ENCODE data around the gene CFAP20DC.
"Not testable (repeated sequence)": the region's sequence is repeated elsewhere in the genome, so short reads cannot be mapped to it uniquely, and the experiment has no call there.

CFAP20DC gene

DNA sequence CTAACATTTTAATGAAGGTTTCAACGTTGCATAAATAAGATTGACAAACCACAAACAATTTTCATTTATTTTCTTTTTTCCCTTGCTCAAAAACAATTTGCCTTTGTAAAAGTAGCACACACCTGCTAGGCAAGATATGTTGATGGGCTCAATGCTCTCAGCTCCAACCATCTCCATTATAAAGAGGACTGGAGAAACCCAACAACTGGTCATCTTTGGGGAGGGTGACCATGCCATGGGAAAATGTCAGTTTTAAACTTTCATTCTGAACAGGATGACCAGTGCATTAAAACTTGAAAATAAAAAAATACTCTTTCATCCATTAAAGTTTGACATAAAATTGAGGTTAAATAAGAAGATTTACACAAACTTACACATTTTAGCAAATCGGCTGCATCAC, 183.7 kb downstream of the CFAP20DC start:
- DNase-seq (ENCODE audit: low spot score), result no peak

- DNase-seq (ENCODE audit: low spot score), result no peak
Measured at GRCh38 chr3:58864480-58864879, 185.3 kb downstream of the CFAP20DC start.

DNA sequence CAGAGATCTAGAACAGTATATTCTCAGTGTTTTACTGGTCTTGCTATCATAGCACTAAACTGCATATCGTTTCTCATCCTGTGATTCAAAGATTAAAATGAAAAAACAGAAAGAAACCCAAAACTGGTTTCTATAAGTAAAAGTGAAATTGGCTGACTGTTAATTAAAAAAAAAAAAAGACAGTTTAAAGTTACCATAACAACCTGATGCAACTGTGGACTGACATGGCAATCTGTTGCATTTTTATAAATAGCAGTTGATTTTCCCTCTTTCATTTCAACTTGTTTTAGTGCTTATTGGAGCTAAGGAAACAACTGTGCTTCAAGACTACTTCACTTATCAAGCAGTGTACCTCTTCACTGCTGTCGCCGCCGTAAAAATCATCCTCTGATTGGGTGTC, 186.6 kb downstream of the CFAP20DC start:
- DNase-seq (ENCODE audit: low spot score), result no peak

- DNase-seq (ENCODE audit: low spot score), result no peak
Measured at GRCh38 chr3:58861551-58861950, 188.3 kb downstream of the CFAP20DC start.

DNA sequence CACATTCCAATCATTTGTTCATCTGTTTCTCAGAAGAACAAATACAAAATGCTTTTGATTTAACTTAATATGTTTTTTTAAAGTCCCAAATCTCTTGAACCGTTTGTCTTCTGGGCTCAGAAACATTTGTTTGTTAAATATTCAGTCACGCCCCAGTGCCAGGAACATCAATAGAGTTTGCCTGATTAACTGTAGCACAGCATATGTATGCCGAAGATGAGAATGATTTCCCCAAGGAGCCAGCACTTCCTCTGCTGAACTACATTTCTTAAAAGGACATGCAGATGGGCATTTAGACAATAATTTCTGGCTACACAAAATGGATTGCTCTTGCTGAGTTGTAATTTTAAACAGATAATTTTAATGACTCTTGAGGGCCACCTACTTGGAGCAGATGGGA, 191.7 kb downstream of the CFAP20DC start:
- DNase-seq (ENCODE audit: low spot score), result no peak

DNA sequence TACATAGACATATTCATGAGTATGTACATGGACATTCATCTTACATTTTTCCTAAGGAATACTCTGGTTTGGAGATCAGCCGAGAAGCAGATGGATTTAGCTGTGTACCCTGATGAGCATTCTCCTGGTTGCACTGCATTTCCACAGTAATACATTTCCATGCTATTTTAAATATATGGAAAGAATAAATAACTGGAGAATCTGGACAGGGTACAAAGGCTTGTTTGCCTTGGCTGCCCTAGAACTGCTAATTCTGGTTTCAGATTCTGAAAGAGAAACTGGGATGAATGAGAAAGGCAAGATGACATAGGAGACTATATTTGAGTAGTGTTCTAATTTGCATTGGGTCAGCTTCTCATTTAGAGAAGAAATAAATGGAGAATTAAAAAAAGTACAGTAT, 192.4 kb downstream of the CFAP20DC start:
- no peak for DNase-seq (ENCODE audit: low spot score)

GRCh38 chr3:58848826-58849225, 201.0 kb downstream of the CFAP20DC start:
- peak; percentile 12 for DNase-seq (ENCODE audit: low spot score)

- DNase-seq (ENCODE audit: low spot score), result not testable (repeated sequence)
Measured at GRCh38 chr3:58842050-58842747, 207.6 kb downstream of the CFAP20DC start.

GRCh38 chr3:58840949-58841348, 208.9 kb downstream of the CFAP20DC start:
- DNase-seq (ENCODE audit: low spot score), result no peak

DNA sequence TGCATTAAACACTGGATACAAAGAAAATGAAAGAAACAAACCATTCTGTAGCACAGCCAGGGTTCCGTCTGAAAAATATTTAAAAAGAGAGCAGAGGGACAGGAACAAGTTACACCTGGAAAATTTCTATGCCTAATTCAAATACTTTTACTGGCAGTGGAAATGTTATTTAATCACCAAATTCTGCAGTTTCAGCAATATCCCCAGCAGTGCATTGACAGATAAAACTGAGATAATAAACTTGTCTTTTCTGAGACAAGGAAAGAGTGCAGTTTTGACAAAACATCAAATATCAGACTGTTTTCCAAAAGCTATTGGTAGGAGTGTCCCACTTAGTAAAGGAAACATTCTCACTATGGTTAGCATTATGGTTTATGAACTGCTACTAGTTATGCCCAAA, 209.9 kb downstream of the CFAP20DC start:
- DNase-seq (ENCODE audit: low spot score), result no peak

GRCh38 chr3:58839187-58839586, 210.6 kb downstream of the CFAP20DC start:
- DNase-seq (ENCODE audit: low spot score), result no peak

DNA sequence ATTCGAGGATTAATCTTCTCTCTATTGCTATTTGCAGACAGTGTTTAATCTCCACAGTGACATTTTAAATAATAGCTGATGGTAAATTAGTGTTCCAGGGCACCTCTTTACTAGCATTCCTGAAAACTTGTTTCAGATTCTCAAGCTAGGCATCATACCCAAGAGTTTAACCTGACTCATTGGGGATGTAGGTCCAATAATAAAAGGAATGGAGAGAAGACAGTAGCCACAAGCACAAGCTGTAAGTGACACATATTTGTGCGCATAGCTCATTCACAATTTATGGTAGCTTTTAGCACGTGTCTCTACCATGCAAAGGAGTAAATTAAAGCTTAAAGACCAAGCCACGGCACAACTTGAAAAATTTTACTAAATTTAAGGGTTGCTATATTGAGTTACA, 212.0 kb downstream of the CFAP20DC start:
- no peak for DNase-seq (ENCODE audit: low spot score)

GRCh38 chr3:58837141-58837843, 212.5 kb downstream of the CFAP20DC start:
- DNase-seq (ENCODE audit: low spot score), result no peak

- DNase-seq (ENCODE audit: low spot score), result peak; percentile 56
Measured at GRCh38 chr3:58835086-58835485, 214.7 kb downstream of the CFAP20DC start.

DNA sequence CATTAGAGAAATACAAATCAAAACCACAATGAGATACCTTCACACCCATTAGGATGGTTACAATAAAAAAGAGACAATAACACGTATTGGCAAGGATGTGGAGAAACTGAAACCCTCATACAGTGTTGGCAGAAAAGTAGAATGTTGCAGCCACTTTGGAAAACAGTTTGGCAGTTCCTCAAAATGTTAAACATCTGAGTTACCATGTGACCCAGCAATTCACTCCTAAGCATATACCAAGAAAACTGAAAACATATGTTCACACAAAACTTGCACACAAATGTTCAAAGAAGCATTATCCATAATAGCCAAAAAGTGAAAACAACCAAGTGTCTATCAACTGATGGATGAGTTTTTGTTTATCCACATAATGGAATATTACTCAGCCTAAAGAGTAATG, 216.3 kb downstream of the CFAP20DC start:
- no peak for DNase-seq (ENCODE audit: low spot score)

DNA sequence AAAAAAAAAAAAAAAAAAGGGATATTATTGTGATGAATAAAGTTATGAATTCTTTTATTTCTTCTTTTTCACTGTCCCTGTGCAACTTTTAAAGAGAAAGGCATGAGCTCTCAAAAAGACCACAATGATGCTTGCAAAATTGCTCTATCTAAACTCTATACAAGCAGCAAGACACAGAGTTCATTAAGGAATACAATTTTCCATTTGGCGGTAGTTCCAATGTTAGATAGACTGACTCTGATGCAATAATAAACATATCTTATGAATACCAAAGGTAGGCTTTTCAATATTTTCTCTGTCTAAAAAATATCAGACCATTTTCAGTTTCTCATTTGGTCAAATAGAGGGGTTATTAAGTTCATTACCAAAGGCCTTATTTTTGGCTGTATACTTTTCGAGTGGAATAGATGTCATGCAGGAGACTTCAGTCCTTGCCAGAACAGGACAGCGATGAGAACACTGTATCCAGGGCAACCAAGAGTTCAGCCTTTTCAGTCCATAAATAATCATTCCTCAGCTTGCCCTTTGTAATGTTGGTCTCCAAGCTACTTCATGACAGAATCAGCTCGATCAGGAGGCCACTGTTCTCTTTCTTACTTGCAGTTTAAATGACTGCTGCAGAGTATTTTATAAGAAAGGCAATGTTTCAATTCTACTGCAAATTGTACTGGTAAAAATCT, 220.4 kb downstream of the CFAP20DC start:
- DNase-seq (ENCODE audit: low spot score), result no peak

DNA sequence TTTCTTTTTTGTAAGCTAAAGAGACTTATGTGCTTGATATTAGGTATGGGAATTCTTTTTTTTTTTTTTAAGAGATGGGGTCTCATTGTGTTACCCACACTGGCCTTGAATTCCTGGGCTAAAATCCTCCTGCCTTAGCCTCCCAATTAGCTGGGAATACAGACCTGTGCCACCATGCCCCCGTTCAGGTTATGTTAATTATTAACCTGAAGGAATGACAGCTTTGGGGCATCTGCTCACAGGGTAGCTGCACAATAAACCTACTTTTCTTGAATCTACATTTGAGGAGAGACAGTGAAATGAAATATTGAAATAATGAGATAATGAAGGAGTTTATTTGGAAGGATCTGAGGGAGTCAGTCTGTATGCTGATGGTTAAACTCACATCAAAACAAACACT, 225.0 kb downstream of the CFAP20DC start:
- DNase-seq (ENCODE audit: low spot score), result no peak

GRCh38 chr3:58824285-58824684, 225.5 kb downstream of the CFAP20DC start:
- DNase-seq (ENCODE audit: low spot score), result peak; percentile 63

DNA sequence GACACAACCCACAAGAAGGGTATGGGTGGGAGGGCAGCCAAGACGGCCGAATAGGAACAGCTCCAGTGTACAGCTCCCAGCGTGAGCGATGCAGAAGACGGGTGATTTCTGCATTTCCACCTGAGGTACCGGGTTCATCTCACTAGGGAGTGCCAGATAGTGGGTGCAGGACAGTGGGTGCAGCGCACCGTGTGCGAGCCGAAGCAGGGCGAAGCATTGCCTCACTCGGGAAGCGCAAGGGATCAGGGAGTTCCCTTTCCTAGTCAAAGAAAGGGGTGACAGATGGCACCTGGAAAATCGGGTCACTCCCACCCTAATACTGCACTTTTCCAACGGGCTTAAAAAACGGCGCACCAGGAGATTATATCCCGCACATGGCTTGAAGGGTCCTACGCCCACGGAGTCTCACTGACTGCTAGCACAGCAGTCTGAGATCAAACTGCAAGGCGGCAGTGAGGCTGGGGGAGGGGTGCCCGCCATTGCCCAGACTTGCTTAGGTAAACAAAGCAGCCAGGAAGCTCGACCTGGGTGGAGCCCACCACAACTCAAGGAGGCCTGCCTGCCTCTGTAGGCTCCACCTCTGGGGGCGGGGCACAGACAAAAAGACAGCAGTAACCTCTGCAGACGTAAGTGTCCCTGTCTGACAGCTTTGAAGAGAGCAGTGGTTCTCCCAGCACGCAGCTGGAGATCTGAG, 243.1 kb downstream of the CFAP20DC start:
- DNase-seq (ENCODE audit: low spot score), result not testable (repeated sequence)

GRCh38 chr3:58804914-58805313, 244.9 kb downstream of the CFAP20DC start:
- no peak for DNase-seq (ENCODE audit: low spot score)

- DNase-seq (ENCODE audit: low spot score), result no peak
Measured at GRCh38 chr3:58801541-58801940, 248.3 kb downstream of the CFAP20DC start.

DNA sequence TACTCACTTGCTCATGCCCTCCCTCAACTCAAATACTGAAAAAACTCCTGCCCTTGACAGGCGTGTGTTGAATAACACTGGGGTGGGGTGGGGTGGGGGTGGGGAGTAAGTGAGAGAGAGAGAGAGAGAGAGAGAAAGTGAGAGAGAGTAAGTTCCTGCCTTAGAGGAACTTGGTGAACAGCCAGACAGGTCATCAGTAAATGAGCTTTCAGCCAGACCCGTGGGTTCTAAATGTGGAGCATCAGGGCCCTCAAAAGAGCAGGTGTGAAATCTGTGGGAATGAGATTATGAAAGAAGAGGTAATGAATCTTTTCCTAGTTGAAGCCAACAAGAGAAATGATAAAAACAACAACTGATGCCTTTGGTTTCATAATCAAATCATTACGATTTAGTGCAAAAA, 248.9 kb downstream of the CFAP20DC start:
- no peak for DNase-seq (ENCODE audit: low spot score)

- DNase-seq (ENCODE audit: low spot score), result no peak
Measured at GRCh38 chr3:58800032-58800431, 249.8 kb downstream of the CFAP20DC start.

Measured in GM03348 (cell line).